Measurements from ENCODE around the gene TSHZ1. TPM values are rescaled to one million over a fixed set of nuclear protein-coding genes. Genes with fewer than 3 reads are reported as not detected.

The TSHZ1 gene
- polyA plus RNA-seq, 1 experiment = 23.9 TPM

GRCh38 chr18:75164479-75164878 lies 46.1 kb upstream of the TSHZ1 start:
- H3K27me3 ChIP-seq (ENCODE audit: control insufficient read depth, insufficient read depth, low read length) = peaks cover 4% of the 10 kb centered on the region
- no peak overlapping the region for H3K4me3 ChIP-seq (ENCODE audit: low read depth, low read length)
- no peak for TF ChIP-seq CTCF (IDR thresholded peaks at IDR 0.05; ENCODE audit: insufficient read depth, low read depth, low read length)
- CTCF ChIA-PET = no interaction called here
- no peaks in the 10 kb centered on the region for H3K36me3 ChIP-seq (ENCODE audit: control insufficient read depth, insufficient read depth, low read length)
- POLR2A ChIA-PET = no interaction called here
- no peak for DNase-seq (ENCODE audit: low read depth)

- TF ChIP-seq CTCF (IDR thresholded peaks at IDR 0.05; ENCODE audit: insufficient read depth, low read depth, low read length) = no peak
- DNase-seq (ENCODE audit: low read depth) = no peak
- POLR2A ChIA-PET = no interaction called here
- H3K27me3 ChIP-seq (ENCODE audit: control insufficient read depth, insufficient read depth, low read length) = peaks cover 2% of the 10 kb centered on the region
- H3K4me3 ChIP-seq (ENCODE audit: low read depth, low read length) = no peak overlapping the region
- no peaks in the 10 kb centered on the region for H3K36me3 ChIP-seq (ENCODE audit: control insufficient read depth, insufficient read depth, low read length)
- CTCF ChIA-PET = interaction anchor here (0.9 kb wide), 1 partner anchor 23 kb away, joined by 4 read pairs; no protein-coding TSS in a partner anchor
These were observed 44.7 kb upstream of the TSHZ1 start for GRCh38 chr18:75165926-75166325.

- H3K36me3 ChIP-seq (ENCODE audit: control insufficient read depth, insufficient read depth, low read length) = no peaks in the 10 kb centered on the region
- no peak for TF ChIP-seq CTCF (IDR thresholded peaks at IDR 0.05; ENCODE audit: insufficient read depth, low read depth, low read length)
- CTCF ChIA-PET = no interaction called here
- no peak for DNase-seq (ENCODE audit: low read depth)
- no peak overlapping the region for H3K4me3 ChIP-seq (ENCODE audit: low read depth, low read length)
- POLR2A ChIA-PET = no interaction called here
- no peaks in the 10 kb centered on the region for H3K27me3 ChIP-seq (ENCODE audit: control insufficient read depth, insufficient read depth, low read length)
These were observed 43.5 kb upstream of the TSHZ1 start for GRCh38 chr18:75167137-75167536.

- no peak for DNase-seq (ENCODE audit: low read depth)
- ChIA-PET POLR2A (no interaction called here), CTCF (interaction anchor here (0.7 to 0.8 kb wide), 2 partner anchors 8 to 251 kb away, joined by 3 read pairs; no protein-coding TSS in a partner anchor)
- Histone ChIP-seq H3K36me3 (ENCODE audit: control insufficient read depth, insufficient read depth, low read length) (no peaks in the 10 kb centered on the region), H3K4me3 (ENCODE audit: low read depth, low read length) (no peak overlapping the region), H3K27me3 (ENCODE audit: control insufficient read depth, insufficient read depth, low read length) (no peaks in the 10 kb centered on the region)
- no peak for TF ChIP-seq CTCF (IDR thresholded peaks at IDR 0.05; ENCODE audit: insufficient read depth, low read depth, low read length)
These were observed 42.6 kb upstream of the TSHZ1 start for GRCh38 chr18:75167759-75168618.

- no peak overlapping the region for H3K4me3 ChIP-seq (ENCODE audit: low read depth, low read length)
- ChIA-PET CTCF (interaction anchor here (0.7 to 0.8 kb wide), 2 partner anchors 8 to 251 kb away, joined by 3 read pairs; no protein-coding TSS in a partner anchor), POLR2A (no interaction called here)
- H3K27me3 ChIP-seq (ENCODE audit: control insufficient read depth, insufficient read depth, low read length) = no peaks in the 10 kb centered on the region
- no peak for TF ChIP-seq CTCF (IDR thresholded peaks at IDR 0.05; ENCODE audit: insufficient read depth, low read depth, low read length)
- no peak for DNase-seq (ENCODE audit: low read depth)
- no peaks in the 10 kb centered on the region for H3K36me3 ChIP-seq (ENCODE audit: control insufficient read depth, insufficient read depth, low read length)
These were observed 42.0 kb upstream of the TSHZ1 start for GRCh38 chr18:75168619-75169018.

All from BJ (cell line).